ENCODE results near the gene TBX20. TPM values are rescaled to one million over a fixed set of nuclear protein-coding genes. Genes with fewer than 3 reads are reported as not detected.

TBX20 gene
- total and polyA plus RNA-seq, 2 of the 8 experiments (the other 6 are each of a cell fraction or from before 2014, with no cell fraction given), result 0.08 to 0.26 TPM

DNA sequence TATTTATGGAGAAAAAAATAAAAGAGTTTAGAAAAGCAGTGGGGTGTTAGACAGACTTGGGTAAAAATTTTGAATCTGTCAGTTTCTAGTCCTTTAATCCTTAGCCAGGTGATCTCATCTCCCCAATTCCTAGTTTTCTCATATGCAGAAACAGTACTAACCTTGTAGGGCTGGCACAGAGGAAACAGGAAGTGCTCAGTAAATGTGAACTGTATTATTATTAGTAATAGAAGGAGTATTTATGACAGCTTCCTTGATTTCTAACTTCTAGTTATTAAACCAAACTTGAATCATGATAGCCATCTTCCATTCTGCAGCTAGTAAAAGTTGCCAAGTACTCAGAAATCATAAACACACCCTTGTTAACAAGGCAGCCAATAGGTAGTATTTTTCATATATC is 12.5 kb downstream of the TBX20 start:
- Histone ChIP-seq H4K5ac (ENCODE audit: insufficient read length, low read depth, low read length) (no peak overlapping the region), H3K4me2 (ENCODE audit: insufficient read depth in 1 of 2, low read depth in 2 of 2, low read length in 2 of 2) (no peak overlapping the region), H2BK20ac (ENCODE audit: low read length) (no peak overlapping the region), H2BK15ac (ENCODE audit: low read length) (no peak overlapping the region), H3K23ac (ENCODE audit: insufficient read length) (no peak overlapping the region), H3K79me1 (ENCODE audit: low read depth, low read length) (no peaks in the 10 kb centered on the region), H2BK120ac (replicated peaks; ENCODE audit: low read depth, low read length) (no peak overlapping the region), H3K36me3 (ENCODE audit: control insufficient read depth in 2 of 4, insufficient read depth in 4 of 4, low read length in 3 of 4) (no peaks in the 10 kb centered on the region), H3K27ac (ENCODE audit: low read depth, low read length) (no peak overlapping the region), H3K56ac (replicated peaks; ENCODE audit: insufficient read length, low read depth, low read length) (no peak overlapping the region), H3K27me3 (replicated peaks in 1 of 4; ENCODE audit: control insufficient read depth in 3 of 4, extremely low read depth in 1 of 4, insufficient read depth in 3 of 4, low read length in 3 of 4) (no peaks in the 10 kb centered on the region), H4K20me1 (replicated peaks in 1 of 2; ENCODE audit: control insufficient read depth in 1 of 2, insufficient read depth in 2 of 2, low read length in 2 of 2) (no peaks in the 10 kb centered on the region), H2AFZ (ENCODE audit: low read length) (no peak overlapping the region), H3K79me2 (ENCODE audit: control insufficient read depth in 1 of 2, insufficient read depth in 2 of 2, low read length in 2 of 2) (no peaks in the 10 kb centered on the region), H3K23me2 (ENCODE audit: low read depth, low read length) (no peaks in the 10 kb centered on the region; the same call in 1 of the 2 replicates), H2AK5ac (ENCODE audit: low read depth, low read length) (no peak overlapping the region), H4K91ac (replicated peaks; ENCODE audit: insufficient read length, low read length) (no peak overlapping the region), H3K18ac (ENCODE audit: extremely low read depth, low read length) (no peak overlapping the region), H3K4me3 (ENCODE audit: extremely low read depth in 1 of 4, insufficient read depth in 2 of 4, low read depth in 3 of 4, low read length in 4 of 4) (no peak overlapping the region), H4K8ac (ENCODE audit: extremely low read depth, insufficient read depth, low read length) (no peak overlapping the region), H3K4me1 (replicated peaks in 1 of 4; ENCODE audit: control insufficient read depth in 3 of 4, insufficient read depth in 4 of 4, low read length in 3 of 4) (no peaks in the 10 kb centered on the region), H2BK5ac (ENCODE audit: low read depth, low read length) (no peak overlapping the region), H3K14ac (ENCODE audit: insufficient read length) (no peak overlapping the region), H2BK12ac (ENCODE audit: low read depth, low read length) (no peak overlapping the region), H3K4ac (replicated peaks; ENCODE audit: insufficient read length, low read depth, low read length) (no peak overlapping the region), H3K9ac (replicated peaks in 1 of 4; ENCODE audit: extremely low read depth in 1 of 4, low read depth in 3 of 4, low read length in 3 of 4) (no peak overlapping the region), H3K9me3 (ENCODE audit: insufficient read depth in 2 of 2, low read depth in 1 of 2, low read length in 1 of 2) (no peaks in the 10 kb centered on the region)
- no peak for FAIRE-seq
- ChIA-PET POLR2A (ENCODE audit: partially characterized antibody) (no interaction called here), CTCF (ENCODE audit: partially characterized antibody) (interaction anchor here (0.6 to 1.8 kb wide), 3 partner anchors 56 to 688 kb away, joined by 3 to 6 read pairs (median 3); no protein-coding TSS in a partner anchor)
- TF ChIP-seq CTCF (IDR thresholded peaks at IDR 0.05; ENCODE audit: control extremely low read depth in 1 of 3, insufficient read depth in 1 of 3, low read depth in 1 of 3, low read length in 3 of 3), result no peak
- no peak for TF ChIP-seq POLR2A (IDR thresholded peaks at IDR 0.05; ENCODE audit: control extremely low read depth in 1 of 2, low read depth in 2 of 2, low read length in 2 of 2)
- no peak for TF ChIP-seq TAF1 (IDR thresholded peaks at IDR 0.05; ENCODE audit: low read depth, low read length)
- no peak for TF ChIP-seq JUND (IDR thresholded peaks at IDR 0.05; ENCODE audit: low read length)
- no peak for TF ChIP-seq ZNF274 (IDR thresholded peaks at IDR 0.05; ENCODE audit: borderline replicate concordance, extremely low read depth, low read length)
- no peak for TF ChIP-seq CTBP2 (IDR thresholded peaks at IDR 0.05; ENCODE audit: borderline replicate concordance, insufficient read depth, insufficient read length, low read length)
- TF ChIP-seq, protein P1, sequence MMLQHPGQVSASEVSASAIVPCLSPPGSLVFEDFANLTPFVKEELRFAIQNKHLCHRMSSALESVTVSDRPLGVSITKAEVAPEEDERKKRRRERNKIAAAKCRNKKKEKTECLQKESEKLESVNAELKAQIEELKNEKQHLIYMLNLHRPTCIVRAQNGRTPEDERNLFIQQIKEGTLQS (IDR thresholded peaks at IDR 0.05; ENCODE audit: insufficient read depth, low read depth, low read length), result no peak
- TF ChIP-seq SIX5 (IDR thresholded peaks at IDR 0.05; ENCODE audit: low read depth, low read length), result no peak
- TF ChIP-seq RBBP5 (IDR thresholded peaks at IDR 0.05; ENCODE audit: borderline replicate concordance, low read depth, low read length), result no peak
- no peak for TF ChIP-seq TCF12 (IDR thresholded peaks at IDR 0.05; ENCODE audit: low read depth, low read length)
- TF ChIP-seq SP4 (IDR thresholded peaks at IDR 0.05; ENCODE audit: low read length), result no peak
- no peak for DNase-seq (ENCODE audit: low read depth in 1 of 2, low spot score in 2 of 2)

Measured in H1 (cell line).